HG02763 (cell line): ENCODE data around the gene RASSF5.

Experiments used
- ATAC-seq: cut with Tn5 transposase; IDR thresholded peaks from one replicate; pipeline ENCODE4 v1.9.1; 2021; ENCODE audit warnings: mild to moderate bottlenecking, moderate library complexity; ENCODE audit not compliant: unreplicated experiment

Gene RASSF5, protein sequence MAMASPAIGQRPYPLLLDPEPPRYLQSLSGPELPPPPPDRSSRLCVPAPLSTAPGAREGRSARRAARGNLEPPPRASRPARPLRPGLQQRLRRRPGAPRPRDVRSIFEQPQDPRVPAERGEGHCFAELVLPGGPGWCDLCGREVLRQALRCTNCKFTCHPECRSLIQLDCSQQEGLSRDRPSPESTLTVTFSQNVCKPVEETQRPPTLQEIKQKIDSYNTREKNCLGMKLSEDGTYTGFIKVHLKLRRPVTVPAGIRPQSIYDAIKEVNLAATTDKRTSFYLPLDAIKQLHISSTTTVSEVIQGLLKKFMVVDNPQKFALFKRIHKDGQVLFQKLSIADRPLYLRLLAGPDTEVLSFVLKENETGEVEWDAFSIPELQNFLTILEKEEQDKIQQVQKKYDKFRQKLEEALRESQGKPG

DNA sequence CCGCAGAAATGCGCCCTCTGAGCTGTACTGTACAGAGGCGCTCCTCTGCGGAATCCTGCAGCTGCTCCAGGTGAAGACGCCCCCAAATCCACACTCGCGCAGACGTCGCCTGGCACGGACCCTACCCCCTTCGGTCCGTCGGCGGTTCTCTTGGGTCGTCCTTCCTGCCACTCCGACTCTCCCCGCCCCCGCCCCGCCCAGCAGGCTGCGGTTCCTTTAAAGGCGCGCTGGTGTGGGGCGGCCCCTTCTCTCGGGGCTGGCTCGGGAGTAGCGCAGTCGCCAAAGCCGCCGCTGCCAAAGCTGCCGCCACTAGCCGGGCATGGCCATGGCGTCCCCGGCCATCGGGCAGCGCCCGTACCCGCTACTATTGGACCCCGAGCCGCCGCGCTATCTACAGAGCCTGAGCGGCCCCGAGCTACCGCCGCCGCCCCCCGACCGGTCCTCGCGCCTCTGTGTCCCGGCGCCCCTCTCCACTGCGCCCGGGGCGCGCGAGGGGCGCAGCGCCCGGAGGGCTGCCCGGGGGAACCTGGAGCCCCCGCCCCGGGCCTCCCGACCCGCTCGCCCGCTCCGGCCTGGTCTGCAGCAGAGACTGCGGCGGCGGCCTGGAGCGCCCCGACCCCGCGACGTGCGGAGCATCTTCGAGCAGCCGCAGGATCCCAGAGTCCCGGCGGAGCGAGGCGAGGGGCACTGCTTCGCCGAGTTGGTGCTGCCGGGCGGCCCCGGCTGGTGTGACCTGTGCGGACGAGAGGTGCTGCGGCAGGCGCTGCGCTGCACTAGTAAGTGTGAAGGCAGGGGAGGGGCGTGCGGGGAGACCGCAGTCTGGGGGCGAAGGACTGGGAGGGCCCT is at the start of gene RASSF5:
Gene RASSF5, plus strand, starts transcription at position 248 of the 846 bp plus-strand sequence. Its CDS starts 72 bp downstream, at position 320.
- ATAC-seq, result peak; percentile 54

DNA sequence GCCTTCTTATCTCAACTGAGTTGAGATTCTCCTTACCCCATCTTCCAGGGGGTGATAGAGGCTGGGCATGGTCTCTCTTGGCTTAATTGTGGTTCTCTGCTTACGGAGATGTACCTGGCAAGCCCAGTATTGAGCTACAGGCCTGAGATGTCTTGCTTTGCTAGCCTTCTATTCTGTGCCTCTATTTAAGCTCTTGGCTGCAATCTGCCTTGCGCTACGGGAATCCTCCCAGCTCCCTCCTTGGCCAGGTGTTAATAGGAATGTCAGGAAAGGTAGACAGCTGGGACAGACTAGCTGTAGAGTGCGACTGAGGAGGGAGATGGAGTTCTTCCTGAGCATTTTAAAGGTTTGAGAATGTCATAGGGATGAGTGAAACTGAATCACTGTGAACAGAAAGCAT is 47.6 kb upstream of the RASSF5 start:
- ATAC-seq, result no peak

DNA sequence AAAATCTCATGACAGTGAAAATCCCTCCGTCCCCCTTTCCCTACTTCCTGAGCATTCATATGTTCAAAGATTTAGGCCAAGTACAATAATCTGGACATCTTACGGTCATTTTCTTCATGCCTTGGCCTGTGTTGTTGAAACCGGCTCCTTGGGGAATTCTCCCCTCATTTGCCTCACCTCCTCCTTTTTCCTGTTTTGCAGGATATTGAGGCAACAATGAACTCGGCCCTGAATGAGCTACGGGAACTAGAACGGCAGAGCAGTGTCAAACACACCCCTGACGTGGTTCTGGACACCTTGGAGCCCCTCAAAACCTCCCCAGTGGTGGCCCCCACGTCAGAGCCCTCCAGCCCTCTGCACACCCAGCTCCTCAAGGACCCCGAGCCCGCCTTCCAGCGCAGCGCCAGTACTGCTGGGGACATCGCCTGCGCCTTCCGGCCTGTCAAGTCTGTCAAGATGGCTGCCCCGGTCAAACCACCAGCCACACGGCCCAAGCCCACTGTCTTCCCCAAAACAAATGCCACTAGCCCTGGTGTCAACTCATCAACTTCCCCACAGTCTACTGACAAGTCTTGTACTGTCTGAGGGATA is 46.4 kb upstream of the RASSF5 start:
- no peak for ATAC-seq

DNA sequence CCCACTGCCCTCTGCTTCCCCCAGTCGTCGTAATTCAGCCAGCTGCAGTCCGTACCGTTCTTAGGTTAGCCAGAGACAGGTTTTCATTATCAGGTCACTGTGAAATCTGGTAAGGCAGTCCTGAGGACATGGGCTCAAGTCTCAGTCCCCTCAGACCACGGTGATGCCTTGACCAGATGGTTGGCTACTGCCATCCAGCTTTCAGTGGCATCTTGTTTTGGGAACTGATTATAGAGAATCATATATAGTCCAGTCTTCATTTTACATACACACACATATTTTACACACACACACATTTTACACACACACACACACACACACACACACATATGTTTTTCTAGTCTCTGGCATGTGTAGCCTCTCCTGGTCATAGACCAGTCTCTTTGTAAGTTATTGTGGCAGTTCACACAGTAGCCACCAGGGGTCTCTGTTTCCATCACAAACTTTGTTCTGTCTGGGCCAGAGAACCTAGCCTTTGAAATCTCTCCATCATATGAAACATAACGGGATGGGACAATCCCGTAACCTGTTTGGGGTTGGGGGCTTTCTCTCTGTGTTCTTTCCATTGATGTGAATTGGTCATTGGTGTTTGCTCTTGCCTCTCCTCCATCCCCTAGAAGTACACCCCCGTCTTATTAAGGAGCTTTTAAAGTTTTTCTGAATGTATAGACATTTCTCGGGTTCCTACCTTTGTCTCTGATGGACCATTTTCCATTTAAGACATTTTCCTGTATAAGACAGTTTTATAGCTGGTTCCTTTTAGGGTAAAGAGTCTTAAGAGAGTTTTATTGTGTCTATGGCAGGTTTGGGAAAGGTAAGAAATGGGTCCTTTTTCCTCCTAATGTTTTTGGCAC is 45.5 kb upstream of the RASSF5 start:
- no peak for ATAC-seq

DNA sequence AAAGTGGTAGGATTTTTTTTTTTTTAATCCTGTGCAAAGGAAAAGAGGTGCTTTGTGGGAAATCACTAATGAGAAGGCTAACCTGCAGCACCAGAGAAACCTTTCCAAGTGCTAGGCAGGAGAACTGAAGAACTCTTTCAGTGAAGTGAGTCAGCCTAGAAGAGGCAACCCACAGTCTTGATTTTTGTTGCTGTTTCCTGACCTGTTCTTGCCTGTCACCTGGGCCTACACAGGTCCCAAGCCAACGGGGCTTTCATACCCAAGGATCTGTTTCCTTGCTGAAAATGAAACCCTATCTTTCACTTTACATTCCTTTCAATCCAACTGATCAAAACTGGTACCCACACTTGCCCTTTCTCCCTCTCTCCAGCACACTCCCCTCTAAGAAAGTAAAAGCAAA is 44.2 kb upstream of the RASSF5 start:
- no peak for ATAC-seq

DNA sequence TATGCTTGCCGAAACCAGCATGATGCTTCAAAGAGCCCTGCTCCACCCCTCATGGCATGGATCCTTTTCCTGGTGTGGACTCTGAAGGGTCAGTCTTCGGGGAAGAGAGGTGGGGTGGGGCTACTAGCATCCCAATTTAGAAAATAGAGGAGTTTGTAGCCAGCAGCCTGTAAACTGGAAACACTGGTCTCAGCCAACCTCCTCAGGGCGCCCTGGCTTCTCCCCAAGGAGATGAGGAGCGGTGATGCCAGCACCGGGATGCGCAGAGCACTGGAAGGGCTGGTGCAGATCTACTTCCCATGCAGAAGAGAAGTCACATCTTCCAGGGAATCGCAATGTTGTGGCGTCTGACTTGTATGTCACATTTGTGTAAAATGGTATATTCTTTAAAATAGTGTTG is 43.4 kb upstream of the RASSF5 start:
- ATAC-seq, result no peak

DNA sequence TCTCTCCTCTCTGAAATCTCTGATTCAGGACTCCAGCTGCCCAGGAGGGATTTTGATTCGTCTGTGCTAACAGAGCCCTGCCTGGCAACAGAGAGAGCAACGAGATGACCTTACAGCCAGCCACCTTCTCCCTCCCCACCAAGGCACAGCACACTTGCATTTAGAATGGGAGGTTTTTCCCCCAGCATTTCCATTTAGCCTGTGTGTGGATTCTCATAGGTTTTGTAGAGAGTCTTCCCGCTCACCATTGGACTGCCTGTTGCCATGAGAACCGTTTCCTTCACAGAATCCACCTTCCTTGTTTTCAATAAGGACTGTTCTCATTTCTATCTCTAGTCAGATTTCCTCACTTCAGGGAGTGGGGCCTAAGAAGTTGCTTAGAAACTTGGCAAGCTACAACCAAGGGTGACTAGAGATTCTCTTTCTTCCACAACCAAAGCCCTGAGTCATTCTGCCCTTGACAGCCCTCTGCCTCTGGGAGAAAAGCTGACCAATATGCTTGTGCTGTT is 42.8 kb upstream of the RASSF5 start:
- ATAC-seq, result no peak

DNA sequence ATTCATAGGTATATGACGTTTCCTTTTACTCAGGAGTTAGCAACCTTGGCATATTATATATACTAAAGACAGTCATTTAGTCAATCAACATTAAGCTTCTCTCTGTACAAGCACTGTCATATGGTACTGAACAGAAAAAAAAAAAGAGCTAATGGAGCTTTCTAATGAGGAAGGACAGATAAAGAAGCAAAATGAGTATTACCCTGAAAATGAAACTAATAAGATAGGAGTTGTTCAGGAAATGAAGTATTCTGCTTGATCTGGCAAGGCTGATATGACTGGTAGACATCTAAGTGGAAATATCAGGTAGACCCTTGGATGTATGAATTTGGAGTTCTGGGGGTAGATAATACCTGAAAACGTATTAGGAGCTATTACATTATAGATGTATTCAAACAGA is 41.4 kb upstream of the RASSF5 start:
- no peak for ATAC-seq

DNA sequence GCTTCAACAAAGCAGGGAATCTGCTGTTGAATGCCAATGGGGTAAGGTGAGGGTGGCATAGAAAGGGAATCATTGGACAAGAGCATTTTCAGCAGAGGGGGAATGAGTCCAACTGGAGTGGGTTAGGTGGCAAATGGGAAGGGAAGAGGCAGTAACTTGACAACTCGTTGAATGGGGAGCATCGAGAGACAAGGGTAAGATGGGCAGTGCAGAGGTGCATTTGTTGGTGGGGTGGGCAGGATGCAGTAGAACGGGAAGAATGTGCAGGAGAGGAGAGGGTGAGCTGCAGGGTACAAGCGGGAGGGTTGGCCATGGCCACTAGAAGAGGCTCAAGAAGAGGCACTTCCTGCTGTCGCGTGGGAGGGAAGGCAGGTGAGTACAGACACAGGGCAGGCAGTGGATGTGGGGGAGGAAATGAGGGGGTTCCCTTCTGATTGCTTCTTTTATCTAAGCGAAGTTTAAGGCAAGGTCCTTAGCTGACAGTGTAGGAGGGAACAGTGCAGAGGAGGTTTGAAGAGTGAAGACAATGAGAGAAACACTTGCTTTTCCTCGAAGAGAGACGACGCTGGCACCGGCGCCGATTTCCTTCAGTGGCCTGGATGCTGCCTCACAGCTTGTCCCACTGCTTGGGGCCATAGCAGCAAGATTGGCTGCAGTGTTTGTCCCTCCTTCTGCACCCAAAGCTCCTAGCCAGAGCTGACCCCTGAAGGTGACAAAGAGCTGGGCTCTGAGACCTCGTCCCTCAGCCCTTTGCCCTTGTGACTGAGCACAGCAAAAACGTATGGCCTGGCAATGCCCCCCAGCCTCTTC is 40.3 kb upstream of the RASSF5 start:
- ATAC-seq, result no peak

DNA sequence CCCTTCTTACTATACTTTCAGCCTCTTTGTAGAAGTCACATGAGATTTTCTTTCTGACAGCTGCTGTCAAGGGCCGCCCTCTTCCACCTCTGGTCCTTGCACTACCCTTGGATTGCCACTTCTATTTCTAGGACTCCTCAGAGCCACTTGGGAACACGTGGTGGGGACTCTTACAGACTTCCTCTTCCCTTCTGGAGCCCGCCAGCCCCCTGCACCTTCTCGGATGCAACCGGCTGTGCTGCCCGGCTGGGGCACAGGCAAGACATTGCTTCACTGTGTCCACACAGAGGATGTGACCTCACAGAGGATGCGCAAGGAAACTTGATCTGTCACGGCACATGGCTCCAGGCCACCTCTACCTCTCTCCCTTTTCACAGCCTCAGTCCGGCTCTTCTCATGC is 39.4 kb upstream of the RASSF5 start:
- ATAC-seq, result no peak

DNA sequence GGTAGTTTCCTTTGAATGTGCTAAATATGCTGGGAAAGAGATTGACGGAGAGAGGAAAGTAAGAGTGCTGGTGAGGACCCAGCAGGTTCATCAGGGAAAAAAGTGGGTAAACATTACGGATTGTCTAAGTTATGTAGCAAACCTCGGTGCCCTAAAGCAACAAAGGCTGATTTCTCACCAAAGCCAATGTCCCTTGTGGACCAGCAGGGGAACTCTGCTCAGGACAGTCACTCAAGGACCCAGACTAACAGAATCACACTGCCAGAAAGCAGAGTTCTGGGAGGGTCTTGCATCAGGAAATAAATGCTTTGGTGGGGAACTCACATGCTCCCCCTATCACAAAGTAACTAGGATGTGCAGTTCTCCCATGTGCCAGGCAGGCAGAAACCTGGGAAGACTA is 38.8 kb upstream of the RASSF5 start:
- no peak for ATAC-seq

DNA sequence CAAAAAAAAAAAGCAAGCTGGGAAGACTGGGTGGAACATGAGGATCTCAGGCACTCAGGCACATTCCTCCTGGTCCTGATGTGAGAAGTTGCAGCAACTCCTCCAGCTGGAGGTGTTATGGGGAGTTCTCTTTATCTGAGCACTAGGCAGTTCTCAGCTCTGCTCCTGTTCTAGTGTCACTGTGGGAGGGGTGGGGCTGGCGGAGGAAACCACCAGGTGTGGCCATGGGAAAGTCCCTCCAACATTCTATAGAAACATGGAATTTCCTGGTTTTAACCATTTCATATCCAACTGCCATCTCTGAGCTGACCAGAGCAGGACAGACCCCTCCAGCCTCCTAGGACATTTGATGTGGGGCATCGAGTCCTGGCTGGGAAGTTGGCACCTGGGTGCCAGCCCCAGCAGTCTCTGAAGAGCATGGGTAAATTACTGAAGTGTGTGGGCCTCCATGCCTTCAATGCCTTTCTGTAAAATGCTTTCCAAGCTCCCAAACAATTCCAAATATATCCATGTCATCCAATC is 37.9 kb upstream of the RASSF5 start:
- ATAC-seq, result no peak

DNA sequence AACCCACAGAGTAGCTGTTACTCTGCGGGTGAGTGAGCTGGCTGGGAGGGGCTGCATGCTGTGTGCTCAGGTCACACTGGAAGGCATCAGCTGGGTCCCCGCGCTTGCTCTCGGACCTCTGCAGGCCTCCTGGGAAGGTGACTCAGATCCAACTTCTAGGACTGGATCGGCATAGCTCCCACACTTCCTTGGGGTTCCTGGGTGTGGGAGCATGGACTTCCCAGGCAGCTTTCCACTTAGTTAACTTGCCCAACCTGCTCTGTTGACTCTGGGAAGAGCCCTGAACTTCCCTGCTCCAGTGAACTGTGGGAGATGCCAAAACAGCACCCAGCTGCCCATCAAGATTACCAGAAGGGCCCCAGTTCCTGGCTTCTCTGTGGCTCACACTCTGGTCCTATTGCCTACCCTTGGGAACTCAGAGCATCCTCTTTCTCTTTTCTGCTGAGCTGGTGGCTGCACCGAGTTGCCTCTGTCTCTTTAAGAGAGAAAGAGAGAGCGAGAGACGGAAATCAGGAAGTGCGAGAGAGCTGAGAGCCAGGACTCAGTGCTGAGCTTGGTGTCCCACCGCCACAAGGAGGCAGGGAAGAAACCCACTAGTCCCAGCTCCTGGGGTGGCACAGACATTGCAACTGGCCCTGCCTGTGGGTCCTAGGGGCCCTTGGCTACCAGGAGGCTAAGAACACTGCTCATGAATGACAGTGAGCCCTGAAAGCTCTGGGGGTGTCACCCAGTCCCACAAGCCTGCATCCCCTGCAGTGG is 37.2 kb upstream of the RASSF5 start, which contains the start of gene IKBKE:
Gene IKBKE, plus strand, starts transcription at position 544 of the 759 bp plus-strand sequence. CDS start 2,752 bp downstream, outside the sequence.
- peak; percentile 45 for ATAC-seq

DNA sequence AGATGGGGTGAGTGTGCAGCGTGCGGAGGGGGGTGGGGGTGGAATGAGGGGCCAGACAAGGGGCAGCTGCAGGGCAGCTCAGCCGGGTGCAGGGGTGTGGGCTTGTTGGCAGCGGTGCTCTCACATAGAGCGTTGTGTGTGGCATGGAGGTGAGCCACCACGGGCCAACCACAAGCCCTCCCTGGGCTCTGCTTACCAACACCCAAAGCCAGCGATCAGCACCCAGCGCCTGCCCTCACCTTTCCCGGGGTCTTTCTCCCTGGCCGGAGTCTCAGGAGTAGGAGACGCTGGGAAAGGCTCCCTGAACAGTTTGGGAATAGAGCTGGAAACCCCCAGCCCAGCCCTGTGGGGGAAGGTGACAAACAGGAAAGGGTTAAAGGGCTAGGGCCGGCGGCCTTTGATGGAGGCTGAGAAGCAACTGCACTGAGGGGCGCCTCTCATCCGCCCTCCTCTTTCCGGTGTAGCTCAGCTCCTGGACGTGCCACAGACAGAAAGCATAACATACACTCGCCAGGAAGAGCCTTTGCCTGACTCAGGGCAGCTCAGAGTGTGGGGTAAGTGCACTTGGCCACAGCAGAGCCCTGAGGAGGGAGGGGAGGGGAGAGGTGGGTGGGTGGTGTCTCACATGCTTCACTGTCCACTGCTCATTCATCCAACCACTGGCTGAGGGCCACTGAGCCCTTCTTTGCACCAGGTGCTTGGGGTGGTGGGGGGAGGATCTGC is 36.5 kb upstream of the RASSF5 start:
- ATAC-seq, result peak; percentile 5

DNA sequence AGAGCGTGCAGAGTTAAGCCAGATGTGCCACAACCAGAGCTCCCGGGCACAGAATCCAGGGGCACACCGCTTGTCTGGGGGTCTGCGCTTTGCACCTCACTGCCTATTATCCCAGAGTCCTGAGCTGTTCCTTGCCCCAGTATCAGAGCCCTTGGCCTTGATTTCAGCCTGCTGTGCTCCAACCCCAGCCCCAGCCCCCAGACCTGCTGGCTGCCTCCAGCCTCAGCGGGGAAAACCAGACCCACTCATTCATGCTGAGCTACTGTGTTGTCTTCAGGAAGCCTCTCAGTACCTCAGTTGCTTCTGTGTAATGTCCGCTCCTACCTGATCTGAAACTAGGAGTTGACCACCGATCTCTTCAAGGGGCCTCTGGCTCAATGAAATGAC is 35.9 kb upstream of the RASSF5 start:
- ATAC-seq, result no peak

DNA sequence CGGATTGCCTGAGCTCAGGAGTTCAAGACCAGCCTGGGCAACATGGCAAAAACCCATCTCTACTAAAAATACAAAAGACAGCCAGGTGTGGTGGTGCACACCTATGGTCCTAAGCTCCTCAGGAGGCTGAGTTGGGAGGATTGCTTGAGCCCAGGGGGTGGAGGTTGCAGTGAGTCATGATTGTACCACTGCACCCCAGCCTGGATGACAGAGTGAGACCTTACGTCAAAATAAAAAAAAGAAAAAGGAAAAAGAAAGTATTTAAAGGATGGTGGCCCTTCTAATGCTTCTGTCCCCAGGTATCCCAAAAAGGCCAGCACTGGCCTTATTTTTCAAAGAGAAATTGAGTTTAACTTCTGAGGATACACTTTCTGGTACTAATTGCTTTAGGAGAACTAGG is 35.3 kb upstream of the RASSF5 start:
- no peak for ATAC-seq

DNA sequence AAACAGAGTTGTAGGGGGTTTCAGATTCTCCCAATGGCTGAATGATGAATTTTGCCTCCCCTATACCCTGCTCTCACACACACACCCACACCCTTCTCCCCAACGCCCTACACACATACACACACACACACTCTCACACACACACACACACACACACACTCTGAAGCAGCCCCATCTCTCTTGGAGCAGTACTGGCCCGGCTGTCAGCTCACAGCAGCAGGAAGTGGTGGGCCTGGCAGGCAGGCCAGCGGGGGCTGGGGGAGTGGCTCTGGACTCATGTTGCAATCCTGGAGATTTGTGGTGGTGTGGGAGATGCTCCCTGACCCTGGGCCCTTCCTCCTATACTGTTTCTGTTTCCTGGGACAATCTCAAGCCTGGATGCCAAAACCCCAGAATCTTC is 34.9 kb upstream of the RASSF5 start:
- no peak for ATAC-seq

DNA sequence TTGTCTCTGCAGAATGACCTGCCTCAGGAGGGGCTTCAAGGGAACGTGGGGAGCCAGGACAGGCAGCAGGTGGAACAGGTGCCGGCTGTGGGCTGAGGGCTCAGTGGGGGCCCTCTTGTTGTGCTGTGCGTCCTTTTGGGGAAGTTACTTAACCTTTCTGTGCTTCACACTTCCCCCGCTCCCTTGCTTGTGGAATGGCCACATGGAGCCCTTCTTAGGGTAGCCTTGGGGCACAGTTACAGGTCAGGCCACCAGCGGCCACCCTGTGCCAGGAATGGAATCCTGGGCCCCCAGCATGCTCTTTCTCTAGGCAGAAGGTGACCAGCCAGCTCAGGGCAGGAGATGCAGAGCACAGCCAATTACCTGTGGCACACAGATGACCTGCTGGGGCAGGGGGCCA is 34.4 kb upstream of the RASSF5 start:
- no peak for ATAC-seq
